GM12878 (cell line): Measurements from ENCODE around the gene ZNF688. TPM values are rescaled to one million over a fixed set of nuclear protein-coding genes. Genes with fewer than 3 reads are reported as not detected.
A peak's percentile ranks its signal among the peaks of the same experiment; 100 is the strongest.

Experiments used
- CEBPZ ChIP-seq: fragments of 150-350 bp; IDR thresholded peaks from 2 replicates; pipeline ENCODE4 v1.6.1; 2016; ENCODE audit warnings: low read depth, low read length
- EED ChIP-seq: sonication (generic); IDR thresholded peaks from 2 replicates; pipeline ENCODE4 v1.6.1; 2016; ENCODE audit warnings: antibody characterized with exemption, low read depth
- ELK1 ChIP-seq: IDR thresholded peaks from 2 replicates; pipeline ENCODE4 v1.6.1; 2012; ENCODE audit warnings: low read depth, low read length, improper control_type of control experiment
- JUND ChIP-seq: IDR thresholded peaks from 2 replicates; pipeline ENCODE4 v1.6.1; 2012; ENCODE audit warnings: low read depth, mild to moderate bottlenecking, low read length, improper control_type of control experiment, moderate library complexity
- LARP7 ChIP-seq: fragments of 450-650 bp; IDR thresholded peaks from 2 replicates; pipeline ENCODE4 v1.6.1; 2017; ENCODE audit warnings: mild to moderate bottlenecking
- NKRF ChIP-seq: fragments of 450-650 bp; conservative IDR thresholded peaks from 2 replicates; pipeline ENCODE4 v1.6.1; 2017; ENCODE audit warnings: mild to moderate bottlenecking, moderate library complexity
- PML ChIP-seq: IDR thresholded peaks from 2 replicates; pipeline ENCODE4 v1.6.1; 2012; ENCODE audit warnings: low read length, inconsistent platforms
- POLR2AphosphoS2 ChIP-seq: IDR thresholded peaks from 2 replicates; pipeline ENCODE4 v1.6.1; 2011; ENCODE audit warnings: low read depth, mild to moderate bottlenecking, low read length, improper control_type of control experiment, moderate library complexity
- POLR2AphosphoS5 ChIP-seq: IDR thresholded peaks from 2 replicates; pipeline ENCODE4 v1.6.1; 2011; ENCODE audit warnings: mild to moderate bottlenecking, low read length, inconsistent platforms
- RAD21 ChIP-seq: IDR thresholded peaks from 2 replicates; pipeline ENCODE4 v1.6.1; 2011; ENCODE audit warnings: mild to moderate bottlenecking, low read depth, low read length, moderate library complexity; ENCODE audit not compliant: insufficient read depth
- RCOR1 ChIP-seq: conservative IDR thresholded peaks from 2 replicates; pipeline ENCODE4 v1.6.1; 2012; ENCODE audit warnings: low read depth, low read length, improper control_type of control experiment
- RELA ChIP-seq: fragments of 450-650 bp; IDR thresholded peaks from 2 replicates; pipeline ENCODE4 v1.8.0; 2014; ENCODE audit warnings: borderline replicate concordance; ENCODE audit not compliant: partially characterized antibody
- RFX5 ChIP-seq: IDR thresholded peaks from 2 replicates; pipeline ENCODE4 v1.6.1; 2011; ENCODE audit warnings: low read depth, low read length, improper control_type of control experiment
- ZBED1 ChIP-seq: IDR thresholded peaks from 2 replicates; pipeline ENCODE4 v1.6.1; 2016; ENCODE audit warnings: borderline replicate concordance
- ZBTB40 ChIP-seq: fragments of 450-650 bp; IDR thresholded peaks from 2 replicates; pipeline ENCODE4 v1.6.1; 2016; ENCODE audit warnings: mild to moderate bottlenecking, moderate library complexity, borderline replicate concordance
- ZNF207 ChIP-seq: fragments of 450-650 bp; IDR thresholded peaks from 2 replicates; pipeline ENCODE4 v1.6.1; 2014; ENCODE audit warnings: antibody characterized with exemption, mild to moderate bottlenecking, borderline replicate concordance
- ZSCAN29 ChIP-seq: fragments of 450-650 bp; IDR thresholded peaks from 2 replicates; pipeline ENCODE4 v1.6.1; 2017; ENCODE audit warnings: mild to moderate bottlenecking, moderate library complexity
- ZZZ3 ChIP-seq: IDR thresholded peaks from 2 replicates; pipeline ENCODE4 v1.6.1; 2011; ENCODE audit warnings: low read depth; ENCODE audit not compliant: control insufficient read depth, insufficient read length
- polyA plus RNA-seq, 11 experiments: library from polyadenylated mRNA; depleted of rRNA in 4 of 11; unstranded in 6 of 11; stranded (reverse) in 5 of 11; fragments of >200 nt; fragmentation: Nextera tagmentation in 4 of 11; fragmentation: Illumina TruSeq in 1 of 11; extraction: Ambion mirVana in 4 of 11; extraction: Trizol in 1 of 11; gene quantifications; 1 replicate in 1 of 11; 2 replicates in 10 of 11; pipeline versions ENCODE4 v1.2.1 to v1.2.3, GENCODE V29; 2011 to 2016; ENCODE audit warnings: inconsistent platforms in 2 of 11, missing spikeins in 2 of 11, low read depth in 1 of 11
- total RNA-seq, 4 experiments: library from RNA; depleted of rRNA in 3 of 4; stranded (reverse); fragments of >200 nt in 3 of 4; fragmentation: Illumina TruSeq in 1 of 4; extraction: Trizol in 1 of 4; gene quantifications; 2 replicates each; pipeline versions ENCODE4 v1.2.1 to v1.2.3, GENCODE V29; 2013 to 2021

ZNF688 gene
- total and polyA plus RNA-seq, 10 of the 15 experiments (the other 5 are each of a cell fraction or from before 2014, with no cell fraction given), result 0.14 to 17.4 (median 10.6) TPM

GRCh38 chr16:30535106-30535776 is 36.3 kb downstream of the ZNF688 start (continued):
- no peak for TF ChIP-seq POLR2AphosphoS2
- TF ChIP-seq ZZZ3, result no peak
- no peak for TF ChIP-seq CEBPZ
- TF ChIP-seq RCOR1, result no peak
- no peak for TF ChIP-seq ZSCAN29
- TF ChIP-seq ZBED1, result peak; percentile 78
- no peak for TF ChIP-seq RFX5
- TF ChIP-seq NKRF, result peak; percentile 89
- no peak for TF ChIP-seq RELA
- no peak; the same call in 1 of the 2 replicates for TF ChIP-seq ZBTB40
- no peak for TF ChIP-seq RAD21
- no peak for TF ChIP-seq EED
- TF ChIP-seq LARP7, result peak; percentile 14; the same call in 1 of the 2 replicates
- TF ChIP-seq ELK1, result no peak
- peak; percentile 78 for TF ChIP-seq POLR2AphosphoS5
- TF ChIP-seq JUND, result no peak
- no peak for TF ChIP-seq ZNF207
- no peak for TF ChIP-seq PML
